CD4-positive, alpha-beta T cell treated with Interleukin-12 subunit alpha and Interleukin-12 subunit beta, for 1 hour (primary cell): ENCODE results near the gene GLS.

Source experiments
- DNase-seq: peaks from one replicate; pipeline ENCODE4 v3.0.0-alpha.2; 2020

Gene GLS

DNA sequence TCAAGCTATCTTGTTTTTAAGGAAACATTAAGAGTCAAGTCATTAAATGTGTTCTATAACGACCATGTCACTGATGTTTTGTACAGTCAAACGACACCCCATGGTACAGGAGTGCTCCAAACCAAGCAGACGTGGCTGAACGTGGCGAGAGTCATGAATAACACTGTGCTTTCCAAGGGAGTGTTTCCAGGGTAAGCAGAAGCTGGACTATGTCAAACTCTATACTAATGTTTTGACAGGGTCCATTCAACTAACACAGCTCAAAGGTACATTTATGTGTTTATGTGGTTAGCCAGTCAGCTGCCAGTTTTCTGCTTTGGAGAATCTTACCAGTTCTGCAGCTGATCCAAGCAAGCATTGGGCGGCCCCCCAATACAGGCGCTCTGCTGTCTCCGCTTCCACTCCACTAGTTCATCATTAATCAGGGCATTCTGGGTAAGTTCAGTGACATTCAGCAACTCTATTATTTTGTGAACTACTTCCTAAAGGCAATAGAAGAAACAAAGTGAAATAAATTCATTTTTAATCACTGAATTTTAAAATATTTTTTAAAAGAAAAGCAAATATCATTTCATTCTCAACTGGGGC is 117.0 kb downstream of the GLS start:
- no peak for DNase-seq

DNA sequence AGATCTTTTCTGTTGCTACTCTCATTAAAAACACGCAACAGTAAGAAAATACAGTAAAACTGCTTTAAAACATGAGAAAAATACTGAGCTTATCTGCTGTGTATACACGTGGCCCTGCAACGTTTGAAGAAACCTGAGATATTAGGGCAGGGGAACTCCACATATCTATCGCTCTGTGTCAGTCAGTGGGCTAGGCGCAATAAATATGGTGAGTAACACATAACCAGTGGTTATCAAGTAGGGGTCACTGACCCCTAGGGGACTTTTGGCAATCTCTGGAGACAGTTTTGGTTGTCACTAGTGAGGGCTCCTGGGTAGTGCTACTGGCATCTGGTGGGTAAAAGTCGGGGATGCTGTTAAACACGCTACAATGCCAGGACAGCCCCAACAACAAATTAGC is 118.4 kb downstream of the GLS start:
- no peak for DNase-seq

DNA sequence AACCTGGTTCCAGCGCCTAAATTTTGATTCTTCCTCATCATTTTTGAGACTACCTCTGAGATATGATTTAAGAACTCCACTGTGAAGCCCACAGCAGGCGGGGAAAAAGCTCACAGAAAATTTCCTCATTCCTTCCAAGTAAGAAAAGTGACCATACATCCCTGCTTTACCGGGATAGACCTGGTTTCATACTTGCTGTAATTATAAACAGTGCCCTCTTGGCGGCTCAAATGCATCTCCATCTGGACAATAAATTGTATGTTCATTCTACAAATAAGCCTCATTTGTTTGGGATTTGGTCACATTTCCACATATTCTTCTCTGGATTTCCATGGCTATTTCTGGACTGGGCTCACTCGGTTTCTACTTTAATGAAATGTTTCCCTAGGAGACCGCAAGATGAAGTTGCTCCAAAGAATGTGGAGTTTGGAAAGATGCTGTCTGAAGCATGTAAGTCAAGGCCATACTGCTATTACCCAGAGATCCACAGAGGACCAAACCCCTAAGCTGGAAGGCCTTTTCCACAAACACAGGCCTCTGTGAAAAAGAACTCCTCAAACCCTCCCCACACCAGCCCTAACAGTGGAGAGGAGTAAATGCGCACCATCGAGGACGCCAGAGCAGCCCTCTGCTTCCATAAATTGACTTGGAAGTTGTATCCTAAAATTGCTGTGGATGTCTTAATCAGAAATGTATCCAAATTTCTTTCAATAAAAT is 119.5 kb downstream of the GLS start:
- DNase-seq, result no peak

DNA sequence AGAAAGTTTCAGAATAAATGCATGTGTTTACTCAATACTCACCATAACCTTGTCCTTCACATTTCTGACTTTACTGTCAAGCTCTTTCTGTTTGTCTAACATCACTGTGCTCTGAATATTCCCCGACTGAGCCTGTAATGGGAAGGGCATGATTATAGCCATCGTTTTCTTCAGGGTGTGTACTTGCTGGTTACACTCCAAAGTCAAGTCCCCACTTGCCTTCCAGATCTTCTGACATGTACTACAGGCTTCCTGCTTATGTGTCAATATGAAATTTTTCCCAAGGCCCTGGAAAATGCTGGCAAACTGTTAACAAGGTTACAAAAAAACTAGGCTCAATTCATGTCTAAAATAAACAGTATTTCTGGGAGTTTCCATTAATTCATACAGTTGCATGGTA is 120.4 kb downstream of the GLS start:
- no peak for DNase-seq

DNA sequence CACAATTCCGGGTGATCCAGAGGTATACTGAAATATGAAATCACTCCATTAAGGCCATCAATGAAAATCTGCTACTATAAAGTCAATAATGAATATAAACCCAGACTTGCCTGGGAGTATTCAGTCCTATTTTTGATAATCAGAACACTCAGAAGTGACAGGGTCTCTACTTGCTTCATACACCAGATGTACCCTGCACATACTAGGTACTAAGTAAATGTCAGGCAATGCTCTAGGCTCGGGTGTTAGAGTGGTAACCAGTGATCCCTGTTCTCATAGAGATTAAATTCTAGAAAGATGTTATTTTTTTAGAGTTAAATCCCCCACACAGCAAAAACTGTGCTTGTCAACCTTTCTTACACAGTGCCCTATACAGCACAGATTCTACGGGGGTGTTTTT is 121.0 kb downstream of the GLS start:
- no peak for DNase-seq

DNA sequence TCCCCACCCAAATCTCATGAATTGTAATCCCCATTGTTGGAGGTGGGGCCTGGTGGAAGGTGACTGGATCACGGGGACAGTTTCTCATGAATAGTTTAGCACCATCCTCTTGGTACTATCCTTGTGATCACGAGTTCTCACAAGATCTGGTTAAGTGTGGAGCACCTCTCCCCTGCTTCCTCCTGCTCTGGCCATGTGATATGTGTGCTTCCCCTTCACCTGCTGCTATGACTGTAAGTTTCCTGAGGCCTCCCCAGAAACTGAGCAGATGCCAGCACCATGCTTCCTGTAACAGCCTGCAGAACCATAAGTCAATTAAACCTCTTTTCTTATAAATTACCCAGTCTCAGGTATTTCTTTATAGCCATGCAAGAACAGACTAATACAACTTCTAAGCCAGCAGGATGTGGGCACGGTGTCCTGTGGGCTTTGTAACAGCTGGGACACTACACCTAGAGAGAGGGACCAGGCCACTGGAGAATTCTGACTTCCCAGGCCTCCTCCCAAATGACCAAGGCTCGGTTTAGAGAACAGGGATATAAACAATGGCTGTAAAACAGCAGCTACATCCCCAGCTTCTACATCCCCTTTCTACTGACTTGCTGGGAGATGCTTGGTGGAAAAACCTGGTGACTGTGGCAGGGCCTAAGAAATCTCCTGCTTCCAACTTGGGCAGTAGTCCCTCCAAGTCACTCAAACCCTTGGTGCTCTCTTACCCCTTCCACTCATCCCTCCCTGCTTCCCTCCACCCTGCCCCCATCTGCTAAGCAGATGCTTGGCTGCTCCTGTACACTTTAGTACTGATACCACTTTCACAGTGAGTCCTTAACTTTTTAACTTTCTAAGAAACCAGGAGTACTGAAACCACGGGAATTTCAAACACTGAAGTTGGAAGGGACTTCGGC is 123.0 kb downstream of the GLS start:
- DNase-seq, result no peak

DNA sequence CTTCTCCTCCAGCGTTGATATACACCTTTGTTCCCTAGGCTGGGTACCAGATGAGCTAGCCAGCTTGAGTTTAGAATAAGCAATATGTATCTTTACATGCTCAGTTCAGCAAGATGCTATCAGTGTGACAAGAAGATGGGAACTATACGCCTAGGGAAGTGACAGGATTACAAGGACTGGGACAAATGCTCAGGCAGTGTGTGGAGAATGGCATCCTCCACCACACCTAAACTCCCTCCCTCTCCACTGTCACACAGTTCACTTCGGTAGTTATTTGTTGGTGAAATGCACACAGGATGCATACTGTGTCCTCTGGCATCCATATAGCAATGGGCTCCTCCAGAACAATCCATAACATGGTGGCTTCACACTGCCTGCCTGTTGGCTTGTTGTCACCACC is 125.7 kb downstream of the GLS start:
- DNase-seq, result no peak

DNA sequence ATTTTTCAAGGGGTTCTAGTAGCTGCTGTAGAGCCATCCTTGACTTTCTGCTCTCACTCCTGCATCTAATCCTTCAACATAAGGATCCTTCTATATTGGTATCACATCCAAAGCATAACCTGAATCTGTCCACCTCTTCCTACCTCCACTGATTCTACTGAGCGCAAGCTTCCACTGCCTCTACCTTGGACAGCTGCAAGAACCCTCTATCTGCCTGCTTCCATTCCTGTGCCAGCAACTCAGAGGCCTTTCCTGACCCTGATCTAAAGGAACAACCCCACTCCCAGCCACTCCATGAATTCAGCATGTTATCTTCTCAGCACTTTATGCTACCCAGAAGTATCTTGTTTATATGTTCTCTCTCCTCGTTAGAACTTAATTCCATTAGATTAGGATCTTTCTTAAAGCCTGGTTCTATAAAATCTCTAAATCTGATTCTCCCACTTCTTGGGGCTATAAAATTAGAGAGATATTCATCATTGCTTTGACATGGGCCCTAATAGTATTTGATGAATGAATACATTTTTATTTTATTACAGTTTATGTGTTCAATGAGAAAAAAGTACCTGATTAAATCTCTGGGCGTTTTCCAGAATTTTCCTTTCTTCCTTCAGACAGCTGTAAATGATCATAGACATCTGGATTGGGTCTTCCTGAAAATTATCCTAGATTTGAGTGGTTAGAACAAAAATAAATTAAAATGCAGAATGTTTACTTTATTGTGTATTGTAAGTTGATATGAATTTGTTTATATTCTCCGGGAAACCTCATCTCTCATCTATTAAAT is 126.6 kb downstream of the GLS start:
- no peak for DNase-seq

DNA sequence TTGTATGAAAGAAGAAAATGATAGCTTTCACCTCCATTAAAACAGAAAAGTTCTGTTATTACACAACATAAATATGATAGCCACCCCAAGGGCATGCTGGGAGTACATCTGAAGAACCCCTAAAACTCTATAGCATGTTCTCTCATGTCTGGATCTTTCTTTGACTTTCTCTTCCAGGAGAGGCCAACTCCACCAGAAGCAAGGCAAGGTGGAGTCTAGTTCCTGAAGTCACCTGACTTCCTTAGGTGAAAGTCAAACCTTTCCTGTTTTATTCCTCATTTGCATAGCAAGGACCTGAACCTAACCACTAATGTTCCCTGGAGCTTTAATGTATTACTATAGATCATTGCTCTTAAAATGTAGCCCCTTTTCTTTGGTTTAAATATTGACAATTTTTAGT is 127.7 kb downstream of the GLS start:
- DNase-seq, result no peak

DNA sequence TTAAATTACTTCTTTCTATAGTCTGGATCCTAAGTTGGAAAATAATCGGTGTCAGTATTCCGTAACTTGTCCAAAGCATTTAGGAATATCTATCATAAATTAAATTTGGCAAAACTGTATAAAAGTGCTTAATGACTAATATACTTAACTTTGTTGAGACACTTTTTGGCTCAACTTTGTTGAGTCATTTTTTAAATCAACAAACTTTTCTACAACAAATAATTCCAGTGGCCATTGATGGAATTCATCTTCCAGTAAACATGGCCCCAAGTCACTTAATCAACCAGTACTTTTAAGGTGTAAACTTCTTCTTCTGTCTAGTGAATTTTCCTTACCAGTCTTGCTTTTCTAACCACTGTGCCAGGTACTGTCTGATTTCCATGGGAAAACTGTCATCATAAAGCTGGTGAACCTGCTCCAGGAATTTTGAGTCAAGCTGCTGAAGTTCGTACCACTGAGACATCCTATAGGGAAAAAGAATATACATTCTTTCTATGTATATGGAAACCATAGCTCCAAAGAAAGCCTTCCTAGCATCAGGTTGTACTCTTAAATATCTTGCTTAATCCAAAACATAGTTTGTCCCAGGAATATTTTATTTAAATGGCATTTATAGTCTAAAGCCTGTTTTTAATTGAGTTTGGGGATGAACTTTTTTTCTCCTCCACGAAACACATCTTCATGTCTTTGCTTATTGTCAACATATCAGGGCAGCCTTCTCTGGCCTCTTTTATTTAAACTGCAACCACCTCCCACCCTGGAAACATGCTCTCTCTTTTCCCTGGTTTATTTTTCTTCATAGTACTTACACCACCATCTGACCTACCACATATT is 129.1 kb downstream of the GLS start:
- DNase-seq, result no peak

DNA sequence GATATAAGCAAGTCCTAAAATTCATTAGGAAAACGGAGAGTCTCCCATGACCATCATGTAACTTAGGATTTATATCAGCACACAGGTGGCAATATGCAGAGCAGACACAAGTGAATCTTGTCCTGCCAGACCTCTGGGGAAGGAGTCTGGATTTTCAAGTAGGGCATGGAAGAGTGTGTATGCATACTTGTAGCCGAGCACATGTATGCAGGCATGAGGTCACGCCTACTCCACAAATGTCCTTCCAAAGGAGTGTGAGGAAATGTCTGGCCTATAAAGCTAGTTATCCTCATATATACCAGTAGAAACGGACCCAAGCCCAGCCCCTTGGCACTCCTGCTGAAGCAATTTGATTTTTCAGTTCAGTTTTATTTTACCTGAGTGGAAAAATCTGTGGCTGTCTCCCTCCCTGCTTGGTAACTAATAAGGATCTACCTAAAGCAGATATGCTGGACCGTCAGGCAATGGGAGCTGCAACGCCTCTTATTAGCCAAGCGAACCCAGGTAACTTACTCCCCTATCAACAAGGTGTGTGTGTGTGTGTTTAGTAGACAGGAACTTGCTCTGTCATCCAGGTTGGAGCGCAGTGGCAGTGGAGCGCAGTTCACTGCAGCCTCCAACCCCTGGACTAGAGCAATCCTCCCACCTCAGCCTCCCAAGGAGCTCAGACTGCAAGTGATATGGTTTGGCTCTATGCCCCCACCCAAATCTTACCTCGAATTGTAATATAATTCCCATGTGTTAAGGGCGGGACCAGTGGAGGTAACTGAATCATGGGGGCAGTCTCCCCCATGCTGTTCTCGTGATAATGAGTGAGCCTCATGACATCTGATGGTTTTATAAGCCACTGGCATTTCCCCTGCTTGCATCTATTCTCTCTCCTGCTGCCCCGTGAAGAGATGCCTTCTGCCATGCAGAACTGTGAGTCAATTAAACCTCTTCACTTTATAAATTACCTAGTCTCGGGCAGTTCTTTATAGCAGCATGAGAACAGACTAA is 130.6 kb downstream of the GLS start:
- no peak for DNase-seq

DNA sequence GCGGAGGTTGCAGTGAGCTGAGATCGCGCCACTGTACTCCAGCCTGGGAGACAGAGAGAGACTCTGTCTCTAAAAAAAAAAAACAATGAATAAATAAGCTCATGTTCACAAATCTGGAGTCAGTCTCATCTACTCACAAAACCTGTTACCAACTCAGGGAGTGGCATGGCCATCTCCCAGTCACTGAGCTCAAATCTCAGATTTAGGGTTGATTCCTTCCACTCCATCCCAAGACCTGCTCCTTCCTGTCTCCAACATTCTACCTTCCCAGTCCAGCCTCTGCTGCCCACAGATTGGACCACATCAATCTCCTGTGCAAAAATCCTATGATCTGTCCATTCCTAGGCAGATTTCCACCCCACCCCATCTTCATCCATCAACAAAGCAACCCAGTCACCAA is 131.7 kb downstream of the GLS start:
- DNase-seq, result no peak

DNA sequence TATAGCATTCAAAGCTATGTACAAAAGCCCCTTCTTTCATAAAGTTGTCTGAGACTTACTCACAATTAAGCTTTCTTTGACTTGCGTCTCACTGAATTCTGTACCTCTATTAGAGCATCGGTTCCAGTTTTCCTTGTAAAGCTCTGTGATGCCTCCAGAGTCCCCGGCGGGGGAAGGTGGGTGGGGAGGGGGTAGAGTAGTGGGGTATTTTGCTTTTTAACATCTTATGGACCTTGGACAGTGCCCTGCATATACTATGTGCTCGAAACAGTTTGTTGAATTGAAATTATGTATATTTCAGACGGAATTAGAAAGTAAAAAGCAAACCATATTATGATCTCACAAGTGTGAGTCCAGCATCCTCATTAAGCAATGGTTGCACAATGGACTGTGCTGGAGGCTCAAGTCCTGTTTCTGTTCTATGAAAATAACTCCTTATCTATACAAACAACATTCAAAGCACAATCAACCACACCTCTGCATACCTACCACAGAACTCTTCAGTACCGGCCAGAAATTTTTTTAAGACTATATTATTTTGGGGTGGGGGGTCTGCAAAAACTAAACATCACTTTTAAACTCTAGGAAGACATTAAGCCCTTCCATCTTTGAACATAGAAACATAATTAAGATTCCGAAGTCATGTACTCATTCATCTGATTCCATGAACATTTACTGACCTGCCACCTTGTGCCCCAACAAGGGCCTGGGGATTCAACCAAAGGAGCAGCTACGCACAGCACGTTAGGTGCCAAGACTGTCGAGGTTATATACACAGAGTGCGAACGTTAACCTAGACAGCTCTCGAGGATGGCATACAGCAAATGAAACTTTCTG is 132.4 kb downstream of the GLS start:
- DNase-seq, result no peak

DNA sequence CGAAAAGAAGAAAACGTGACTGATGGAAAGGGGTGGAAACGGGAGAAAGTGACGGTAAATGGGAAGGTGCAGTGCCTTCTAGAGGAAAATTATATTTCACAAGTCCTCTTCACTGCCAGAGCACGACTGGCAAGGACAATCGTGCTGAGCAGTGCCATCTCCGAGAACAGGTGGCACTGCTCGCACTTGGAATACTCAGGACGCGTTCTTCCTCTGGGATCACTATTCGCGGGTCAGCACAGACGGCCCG is 133.0 kb downstream of the GLS start:
- DNase-seq, result no peak

DNA sequence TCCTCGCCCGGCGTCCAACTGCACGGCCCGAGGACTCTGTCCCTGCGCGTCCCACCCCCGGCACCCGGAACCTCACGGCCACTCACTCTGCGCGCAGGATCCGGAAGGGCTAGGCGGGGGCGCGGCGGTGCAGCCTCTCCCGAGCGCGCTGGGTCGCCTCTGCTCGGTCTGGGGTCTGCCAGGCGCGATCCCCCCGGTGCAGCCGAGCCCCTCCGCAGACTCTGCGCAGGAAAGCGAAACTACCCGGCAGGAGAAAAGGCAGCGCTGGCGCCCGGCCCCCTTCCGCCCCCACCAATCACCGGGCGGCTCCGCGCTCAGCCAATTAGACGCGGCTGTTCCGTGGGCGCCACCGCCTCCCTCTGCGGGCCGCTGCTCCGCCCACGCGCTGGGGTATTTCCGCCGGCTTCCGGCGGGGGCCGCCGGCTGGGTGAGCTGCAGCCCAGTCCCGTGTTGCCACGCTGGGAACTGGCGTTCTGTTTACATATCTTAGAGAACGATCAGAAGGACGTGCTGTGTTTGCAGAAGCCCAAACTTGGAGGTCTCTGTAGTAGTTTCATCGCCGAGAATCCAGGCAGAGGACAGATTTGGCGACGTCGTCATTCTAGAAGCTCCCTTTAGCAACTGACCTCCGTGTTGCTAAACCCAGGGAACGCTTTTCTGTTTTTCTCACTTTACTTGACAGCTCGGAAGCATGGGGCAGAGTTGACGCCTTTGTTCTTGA is 133.5 kb downstream of the GLS start, which contains the start of gene STAT1:
Gene STAT1 (minus strand): TSS at position 240 of the 721 bp plus-strand sequence. CDS start 4,168 bp downstream, outside the sequence.
- DNase-seq, result peak; percentile 96

DNA sequence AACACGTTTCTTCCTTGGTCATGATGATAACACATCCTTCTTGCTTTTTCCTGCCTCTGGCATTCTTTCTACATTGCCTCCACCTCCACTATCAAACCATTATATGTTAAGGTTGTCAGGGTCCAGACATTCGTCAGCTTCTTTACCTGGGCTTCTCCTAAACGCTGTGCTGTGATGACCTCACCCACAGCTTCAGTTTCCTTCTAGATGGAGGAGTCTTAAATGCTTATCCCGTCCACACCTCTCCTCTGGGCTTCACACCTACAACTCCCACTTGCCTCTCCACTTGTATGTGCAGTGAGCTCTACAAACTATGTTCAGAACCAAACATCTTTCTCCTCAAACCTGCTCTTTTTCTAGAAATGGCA is 134.0 kb downstream of the GLS start:
- DNase-seq, result no peak
